ENCODE results near the gene SPRED1. TPM values are rescaled to one million over a fixed set of nuclear protein-coding genes. Genes with fewer than 3 reads are reported as not detected.

SPRED1 gene
- total and polyA plus RNA-seq, 2 of the 4 experiments (the other 2 are of a cell fraction) = 6.6 to 17.9 TPM

- H4K5ac ChIP-seq (ENCODE audit: low read depth, low read length) = no peak overlapping the region
- no CpG with 5 or more reads among the region's 2 CpGs for WGBS, 2 experiments (ENCODE audit: extremely low coverage in 2 of 2, insufficient read length in 1 of 2)
- H3K9me3 ChIP-seq (ENCODE audit: control insufficient read depth, insufficient read depth, low read length) = no peaks in the 10 kb centered on the region
- H3K18ac ChIP-seq (ENCODE audit: low read depth, low read length) = no peak overlapping the region
- ChIA-PET POLR2A (ENCODE audit: unreplicated experiment) (no interaction called here), CTCF (no interaction called here)
- H2BK5ac ChIP-seq (ENCODE audit: low read depth, low read length, poor library complexity, severe bottlenecking) = no peak overlapping the region
- no peaks in the 10 kb centered on the region for H3K4me1 ChIP-seq (ENCODE audit: control insufficient read depth, insufficient read depth, low read length)
- H3K9ac ChIP-seq (ENCODE audit: low read depth, low read length) = no peak overlapping the region
- 0 out of 4 replicates have a peak overlapping the region, but pooled peaks of 1 of the 2 experiments have one; percentile 9 for H4K8ac ChIP-seq (ENCODE audit: low read depth in 2 of 2, low read length in 2 of 2)
- H3K4ac ChIP-seq (ENCODE audit: low read depth, low read length) = no peak overlapping the region
- intact Hi-C loops (cut with micrococcal nuclease) = no loop called here
- TF ChIP-seq MXI1 (IDR thresholded peaks at IDR 0.05; ENCODE audit: borderline replicate concordance, low read depth, low read length) = no peak
- no peak overlapping the region for H2BK15ac ChIP-seq (ENCODE audit: low read depth, low read length)
- in situ Hi-C loops (cut with MboI; ENCODE audit: low sequenced_read_pairs) = loop anchor here (10.0 kb wide), 1 partner anchor 90 kb away; the partner anchor contains the start of gene SPRED1
- no TSS peak for BruUV-seq (replicated peaks)
- no peak overlapping the region for H3K27ac ChIP-seq (ENCODE audit: insufficient read depth, low read length)
- H4K20me1 ChIP-seq (ENCODE audit: insufficient read depth, low read length) = no peaks in the 10 kb centered on the region; the same call in 1 of the 2 replicates
- dilution Hi-C loops (cut with HindIII; ENCODE audit: low sequenced_read_pairs, unreplicated experiment) = no loop called here
- no peak for DNase-seq
- H3K4me3 ChIP-seq (ENCODE audit: insufficient read depth, low read depth, low read length) = no peak overlapping the region
- no peak overlapping the region for H2AFZ ChIP-seq (replicated peaks; ENCODE audit: low read length, poor library complexity)
- no peak overlapping the region for H4K91ac ChIP-seq (ENCODE audit: insufficient read depth, low read depth, low read length)
- H2AK9ac ChIP-seq (replicated peaks; ENCODE audit: low read depth, low read length, poor library complexity) = no peak overlapping the region
- no peaks in the 10 kb centered on the region for H3K27me3 ChIP-seq (ENCODE audit: control insufficient read depth, insufficient read depth, low read length)
- H3K14ac ChIP-seq (replicated peaks; ENCODE audit: low read depth, low read length) = no peak overlapping the region
- H3K36me3 ChIP-seq (ENCODE audit: control insufficient read depth, insufficient read depth, low read length) = peaks cover 8% of the 10 kb centered on the region
- no peak overlapping the region for H2AK5ac ChIP-seq (ENCODE audit: low read depth, low read length)
- H2BK120ac ChIP-seq (ENCODE audit: low read depth, low read length) = no peak overlapping the region
- no peak overlapping the region for H3K56ac ChIP-seq (ENCODE audit: extremely low read depth, insufficient read depth, low read length)
- peaks cover 20 to 43% of the 10 kb centered on the region in 2 experiments for H3K79me1 ChIP-seq (ENCODE audit: low read depth in 1 of 2, low read length in 2 of 2)
- no peak for ATAC-seq (ENCODE audit: low read depth)
- H3K23ac ChIP-seq (ENCODE audit: low read depth, low read length) = no peak overlapping the region
- peaks cover 6% of the 10 kb centered on the region for H3K9me1 ChIP-seq (ENCODE audit: insufficient read depth, low read length)
- no peak overlapping the region for H3K4me2 ChIP-seq (ENCODE audit: low read depth, low read length)
- no peak overlapping the region for H2BK20ac ChIP-seq (ENCODE audit: low read depth, low read length)
Observed at GRCh38 chr15:38344351-38344750, 91.7 kb downstream of the SPRED1 start.
